ENCODE results near the gene HACD1.

DNA sequence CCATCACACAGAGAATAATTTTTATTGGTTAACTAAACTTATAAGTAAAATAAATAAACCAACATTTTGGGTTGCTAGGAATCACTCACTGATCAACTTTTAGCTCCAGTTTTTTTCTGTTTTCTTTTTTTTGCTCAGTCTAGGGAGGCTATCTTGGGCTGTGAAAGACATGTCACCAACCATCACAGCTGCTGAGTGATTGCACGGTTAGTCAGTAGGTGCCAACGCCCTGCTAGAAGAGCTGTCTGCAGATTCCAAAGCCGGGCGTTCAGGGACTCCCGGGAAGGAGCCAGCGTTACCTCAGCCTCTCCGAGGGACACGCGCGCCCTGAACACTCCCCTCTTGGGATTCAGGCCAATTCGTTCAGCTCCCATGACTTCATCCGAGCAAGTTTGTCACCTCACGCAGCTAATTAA is 26.2 kb upstream of the HACD1 start:
- TF ChIP-seq, protein P1, sequence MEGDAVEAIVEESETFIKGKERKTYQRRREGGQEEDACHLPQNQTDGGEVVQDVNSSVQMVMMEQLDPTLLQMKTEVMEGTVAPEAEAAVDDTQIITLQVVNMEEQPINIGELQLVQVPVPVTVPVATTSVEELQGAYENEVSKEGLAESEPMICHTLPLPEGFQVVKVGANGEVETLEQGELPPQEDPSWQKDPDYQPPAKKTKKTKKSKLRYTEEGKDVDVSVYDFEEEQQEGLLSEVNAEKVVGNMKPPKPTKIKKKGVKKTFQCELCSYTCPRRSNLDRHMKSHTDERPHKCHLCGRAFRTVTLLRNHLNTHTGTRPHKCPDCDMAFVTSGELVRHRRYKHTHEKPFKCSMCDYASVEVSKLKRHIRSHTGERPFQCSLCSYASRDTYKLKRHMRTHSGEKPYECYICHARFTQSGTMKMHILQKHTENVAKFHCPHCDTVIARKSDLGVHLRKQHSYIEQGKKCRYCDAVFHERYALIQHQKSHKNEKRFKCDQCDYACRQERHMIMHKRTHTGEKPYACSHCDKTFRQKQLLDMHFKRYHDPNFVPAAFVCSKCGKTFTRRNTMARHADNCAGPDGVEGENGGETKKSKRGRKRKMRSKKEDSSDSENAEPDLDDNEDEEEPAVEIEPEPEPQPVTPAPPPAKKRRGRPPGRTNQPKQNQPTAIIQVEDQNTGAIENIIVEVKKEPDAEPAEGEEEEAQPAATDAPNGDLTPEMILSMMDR (conservative IDR thresholded peaks at IDR 0.05; ENCODE audit: low read depth, low read length): no peak
- no peak for TF ChIP-seq POLR2A (IDR thresholded peaks at IDR 0.05; ENCODE audit: low read depth, low read length)
- TF ChIP-seq BHLHE40 (IDR thresholded peaks at IDR 0.05; ENCODE audit: low read depth, low read length): no peak
- TF ChIP-seq MXI1 (IDR thresholded peaks at IDR 0.05; ENCODE audit: borderline replicate concordance, low read depth, low read length): peak; percentile 95; the same call in 1 of the 2 replicates
- no peak for TF ChIP-seq SMC3 (IDR thresholded peaks at IDR 0.05; ENCODE audit: low read depth, low read length)
- no peak for TF ChIP-seq CHD1 (IDR thresholded peaks at IDR 0.05; ENCODE audit: low read depth, low read length)
- TF ChIP-seq, protein P2, sequence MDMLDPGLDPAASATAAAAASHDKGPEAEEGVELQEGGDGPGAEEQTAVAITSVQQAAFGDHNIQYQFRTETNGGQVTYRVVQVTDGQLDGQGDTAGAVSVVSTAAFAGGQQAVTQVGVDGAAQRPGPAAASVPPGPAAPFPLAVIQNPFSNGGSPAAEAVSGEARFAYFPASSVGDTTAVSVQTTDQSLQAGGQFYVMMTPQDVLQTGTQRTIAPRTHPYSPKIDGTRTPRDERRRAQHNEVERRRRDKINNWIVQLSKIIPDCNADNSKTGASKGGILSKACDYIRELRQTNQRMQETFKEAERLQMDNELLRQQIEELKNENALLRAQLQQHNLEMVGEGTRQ (IDR thresholded peaks at IDR 0.05; ENCODE audit: low read depth, low read length): no peak
- TF ChIP-seq MAFK (IDR thresholded peaks at IDR 0.05; ENCODE audit: low read depth, low read length): no peak
- TF ChIP-seq RFX5 (IDR thresholded peaks at IDR 0.05; ENCODE audit: low read depth, low read length): no peak
- no peak for TF ChIP-seq NFE2L2 (IDR thresholded peaks at IDR 0.05; ENCODE audit: low read depth, low read length)
- TF ChIP-seq CEBPB (IDR thresholded peaks at IDR 0.05; ENCODE audit: low read depth, low read length): no peak
- no peak for TF ChIP-seq FOS (IDR thresholded peaks at IDR 0.05; ENCODE audit: low read depth, low read length)
- TF ChIP-seq RCOR1 (IDR thresholded peaks at IDR 0.05; ENCODE audit: insufficient replicate concordance, low read length): no peak

All from IMR-90 (cell line).